GM21825 (cell line): ENCODE measurements around the gene SLC25A24.
"Not testable (repeated sequence)": the region's sequence is repeated elsewhere in the genome, so short reads cannot be mapped to it uniquely, and the experiment has no call there.

Experiments
- ATAC-seq: cut with Tn5 transposase; IDR thresholded peaks from one replicate; pipeline ENCODE4 v1.9.1; 2021; ENCODE audit warnings: mild to moderate bottlenecking, moderate library complexity; ENCODE audit not compliant: unreplicated experiment

The SLC25A24 gene

DNA sequence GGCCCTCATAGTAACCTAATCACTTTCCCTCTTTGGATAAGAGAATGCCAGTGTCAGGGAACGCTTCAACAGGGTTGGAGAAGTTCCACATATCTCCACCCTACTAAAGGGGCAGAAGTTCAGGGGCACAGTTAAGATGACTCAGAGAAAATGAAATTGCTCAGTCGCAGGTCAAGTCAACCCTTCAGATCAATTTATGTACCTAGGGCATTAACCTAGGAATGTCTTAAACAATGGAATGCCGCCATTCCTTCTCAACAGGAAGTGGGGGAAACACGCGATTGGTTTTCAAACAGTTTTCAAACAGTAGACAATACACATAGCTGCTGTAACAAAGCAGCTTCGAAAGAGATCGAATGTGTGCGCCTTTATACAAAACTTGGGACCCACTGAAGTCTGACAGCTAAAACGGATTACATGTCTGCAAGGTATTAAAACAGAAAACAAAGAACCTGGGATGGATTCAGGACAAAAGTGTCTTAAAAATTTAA is 897 bp downstream of the SLC25A24 start:
- no peak for ATAC-seq

DNA sequence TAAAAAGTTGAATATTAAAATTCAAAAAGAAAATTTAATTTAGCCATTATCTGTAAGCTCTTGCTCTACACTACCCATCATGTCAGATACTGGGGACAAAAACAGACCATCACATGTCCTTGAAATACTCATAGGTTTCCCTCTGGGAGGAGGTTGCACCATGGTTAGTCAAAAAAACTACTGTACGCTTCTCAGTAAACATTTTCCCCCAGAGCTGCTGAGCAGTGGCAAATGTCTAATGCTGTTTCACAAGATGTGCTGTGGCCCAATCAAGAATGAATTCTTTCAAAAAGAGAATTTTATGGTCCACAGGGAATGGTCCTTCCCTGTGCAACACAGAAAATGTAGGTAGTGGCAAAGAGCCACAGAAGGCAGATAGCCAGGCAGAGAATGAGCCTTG is 6.1 kb downstream of the SLC25A24 start:
- ATAC-seq: no peak

DNA sequence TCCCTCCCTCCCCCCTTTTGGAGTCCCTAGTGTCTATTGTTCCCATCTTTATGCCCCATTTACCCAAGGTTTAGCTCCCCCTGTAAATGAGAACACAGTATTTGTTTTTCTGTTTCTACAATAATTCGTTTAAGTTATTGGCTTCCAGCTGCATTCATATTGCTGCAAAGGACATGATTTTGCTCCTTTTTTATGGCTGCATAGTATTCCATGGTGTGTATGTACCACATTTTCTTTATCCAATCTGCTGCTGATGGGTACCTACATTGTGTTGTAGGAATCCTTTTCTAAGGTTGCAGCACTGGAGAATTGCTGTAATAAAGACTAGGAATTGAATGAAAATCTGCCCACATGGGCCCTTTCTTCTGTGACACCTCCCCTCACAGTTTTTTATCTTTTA is 6.8 kb downstream of the SLC25A24 start:
- ATAC-seq: no peak

DNA sequence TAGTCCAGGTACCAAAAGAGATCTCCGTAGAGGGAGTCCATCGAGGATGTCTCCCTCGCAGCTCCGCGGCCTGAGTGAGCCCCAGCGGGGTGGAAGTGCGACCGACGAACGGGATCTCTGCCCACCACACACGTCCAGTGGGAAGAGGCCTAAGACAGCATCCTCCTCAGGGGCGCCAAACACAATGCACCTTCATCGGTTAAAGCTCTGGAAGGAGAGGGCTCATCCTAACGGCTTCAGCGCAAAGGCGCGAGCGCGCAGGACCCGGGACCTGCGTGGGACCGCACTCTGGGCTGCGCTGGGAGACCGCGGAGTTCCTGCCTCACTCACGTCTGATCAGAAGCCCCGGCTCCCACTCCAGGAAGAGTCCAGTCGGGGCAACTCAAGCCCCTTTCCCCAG is 7.6 kb downstream of the SLC25A24 start:
- no peak for ATAC-seq

DNA sequence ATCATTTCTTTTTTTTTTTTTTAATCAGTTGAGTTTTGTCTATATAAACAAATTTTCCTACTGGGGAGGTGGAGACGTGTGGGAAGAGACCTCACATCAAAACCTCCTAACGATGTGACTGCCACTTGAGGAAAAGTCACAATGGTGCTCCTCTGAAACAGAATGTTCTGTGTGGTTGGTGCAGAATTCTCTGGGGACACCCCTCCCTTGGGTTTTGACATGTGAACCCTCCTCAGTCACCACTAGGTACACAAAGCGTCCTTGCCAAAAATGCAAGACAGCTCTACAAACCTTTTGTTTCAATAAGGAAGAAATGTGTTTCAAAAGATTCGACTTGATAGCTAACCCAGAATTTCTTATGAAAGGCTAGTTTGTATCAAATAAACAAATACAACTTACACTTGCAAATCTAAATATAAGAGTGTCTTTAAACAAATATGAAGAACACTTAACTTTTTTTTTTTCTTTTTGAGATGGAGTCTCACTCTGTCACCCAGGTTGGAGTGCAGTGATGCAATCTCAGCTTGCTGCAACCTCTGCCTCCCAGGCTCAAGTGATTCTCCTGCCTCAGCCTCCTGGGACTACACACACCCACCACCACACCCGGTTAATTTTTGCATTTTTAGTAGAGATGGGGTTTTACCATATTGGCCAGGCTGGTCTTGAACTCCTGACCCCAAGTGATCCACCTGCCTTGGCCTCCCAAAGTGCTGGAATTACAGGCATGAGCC is 9.3 kb downstream of the SLC25A24 start:
- no peak for ATAC-seq

DNA sequence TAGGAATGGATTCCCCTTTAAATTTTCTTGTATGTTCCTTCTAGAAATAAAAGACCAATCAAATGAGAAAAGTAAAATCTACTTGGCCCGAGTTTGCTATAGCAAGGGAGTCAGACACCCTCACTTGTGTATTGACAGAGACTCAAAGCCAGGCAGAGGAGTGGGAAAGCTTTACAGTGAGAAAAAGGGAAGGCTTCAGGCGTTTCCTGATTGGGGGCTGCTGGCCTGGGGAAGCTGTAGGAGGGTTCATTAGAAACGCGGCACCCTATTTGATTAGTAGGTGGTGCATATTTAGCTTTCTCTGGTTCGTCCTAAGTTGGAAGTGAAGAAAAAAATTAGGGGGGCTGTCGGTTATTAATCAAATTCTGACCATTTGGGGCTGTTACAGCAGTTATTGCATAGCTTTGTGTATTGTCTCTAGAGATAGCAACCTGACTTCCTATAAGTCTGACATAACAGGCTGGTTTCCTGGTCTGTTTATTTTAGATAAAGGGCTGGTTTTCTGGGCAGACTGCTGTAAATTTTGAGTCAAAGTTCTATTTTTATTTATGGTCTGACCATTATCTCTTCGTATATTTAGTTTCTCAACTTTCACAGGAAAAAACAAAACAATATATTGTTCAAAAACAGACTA is 10.0 kb downstream of the SLC25A24 start:
- no peak for ATAC-seq

DNA sequence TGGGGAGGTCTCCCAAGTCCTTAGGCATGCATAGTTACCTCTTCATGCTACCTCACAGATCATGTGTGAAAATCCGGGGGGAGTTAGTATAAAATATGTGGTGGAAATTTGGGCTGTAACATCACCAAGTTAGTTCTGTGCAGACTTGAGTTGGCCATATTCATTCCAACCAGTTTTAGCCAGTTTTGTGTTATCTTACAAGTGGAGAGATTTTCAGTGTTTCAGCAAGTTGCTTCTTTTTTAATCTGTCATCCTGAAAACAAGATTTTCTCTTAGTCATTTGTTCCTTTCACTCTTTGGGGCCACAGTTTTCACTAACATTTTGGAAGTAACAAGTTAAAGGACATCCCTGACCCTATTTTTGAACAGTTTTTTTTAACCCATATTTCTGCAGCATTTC is 11.3 kb downstream of the SLC25A24 start:
- ATAC-seq: no peak

DNA sequence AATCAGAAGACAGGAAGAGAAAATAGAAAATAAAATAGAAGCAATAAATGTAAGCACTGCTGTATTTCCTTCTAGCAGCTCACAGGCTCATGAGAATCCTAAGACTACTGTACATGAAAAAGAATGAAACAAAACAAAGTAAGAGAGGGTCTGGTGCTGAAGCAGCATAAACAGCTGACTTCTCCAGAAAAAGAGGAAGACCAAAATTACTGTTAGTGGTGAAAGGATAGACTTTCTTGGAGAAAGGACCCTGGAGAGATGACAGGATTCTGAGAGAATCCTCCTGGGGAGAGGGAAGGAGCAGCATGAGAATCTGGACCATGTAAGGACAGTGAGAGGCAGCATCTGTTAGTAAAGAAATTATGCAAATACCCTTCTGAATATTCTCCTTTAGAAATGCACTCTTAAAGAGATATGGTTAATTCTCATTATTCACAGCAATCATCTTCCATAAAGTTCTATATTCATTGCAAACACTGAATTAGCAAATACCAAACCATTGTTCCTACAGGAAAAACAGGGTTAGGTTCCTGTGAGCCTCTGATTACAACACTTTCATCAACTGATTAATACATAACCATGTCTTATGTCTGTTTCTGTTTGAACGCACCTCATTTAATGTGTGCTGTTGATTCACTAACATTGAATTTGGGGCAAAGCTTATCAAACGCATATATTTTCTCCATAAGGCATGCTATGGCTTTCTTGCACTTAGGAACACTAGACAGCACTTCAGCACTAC is 17.0 kb downstream of the SLC25A24 start:
- ATAC-seq: no peak

DNA sequence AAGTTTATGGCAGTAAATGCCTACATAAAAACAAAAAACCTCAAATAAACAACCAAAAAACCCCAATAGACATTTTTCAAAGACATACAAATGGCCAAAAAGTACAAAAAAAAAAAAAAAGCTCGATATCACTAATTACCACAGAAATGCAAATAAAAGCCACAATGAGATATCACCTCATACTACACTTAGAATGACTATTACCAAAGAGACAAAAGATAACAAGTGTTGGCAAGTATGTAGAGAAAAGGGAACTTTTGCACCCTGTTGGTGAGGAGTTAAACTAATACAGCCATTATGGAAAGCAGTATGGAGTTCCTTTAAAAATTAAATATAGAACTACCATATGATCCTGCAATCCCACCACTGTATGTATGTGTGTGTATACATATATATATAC is 21.1 kb downstream of the SLC25A24 start:
- no peak for ATAC-seq

DNA sequence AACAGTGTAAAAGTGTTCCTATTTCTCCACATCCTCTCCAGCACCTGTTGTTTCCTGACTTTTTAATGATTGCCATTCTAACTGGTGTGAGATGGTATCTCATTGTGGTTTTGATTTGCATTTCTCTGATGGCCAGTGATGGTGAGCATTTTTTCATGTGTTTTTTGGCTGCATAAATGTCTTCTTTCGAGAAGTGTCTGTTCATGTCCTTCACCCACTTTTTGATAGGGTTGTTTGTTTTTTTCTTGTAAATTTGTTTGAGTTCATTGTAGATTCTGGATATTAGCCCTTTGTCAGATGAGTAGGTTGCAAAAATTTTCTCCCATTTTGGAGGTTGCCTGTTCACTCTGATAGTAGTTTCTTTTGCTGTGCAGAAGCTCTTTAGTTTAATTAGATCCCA is 37.7 kb downstream of the SLC25A24 start:
- ATAC-seq: not testable (repeated sequence)

DNA sequence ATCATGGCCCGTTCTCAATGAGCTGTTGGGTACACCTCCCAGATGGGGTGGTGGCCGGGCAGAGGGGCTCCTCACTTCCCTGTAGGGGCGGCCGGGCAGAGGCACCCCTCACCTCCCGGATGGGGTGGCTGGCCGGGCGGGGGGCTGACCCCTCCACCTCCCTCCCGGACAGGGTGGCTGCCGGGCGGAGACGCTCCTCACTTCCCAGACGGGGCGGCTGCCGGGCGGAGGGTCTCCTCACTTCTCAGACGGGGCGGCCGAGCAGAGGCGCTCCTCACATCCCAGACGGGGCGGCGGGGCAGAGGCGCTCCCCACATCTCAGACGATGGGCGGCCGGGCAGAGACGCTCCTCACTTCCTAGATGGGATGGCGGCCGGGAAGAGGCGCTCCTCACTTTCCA is 40.2 kb downstream of the SLC25A24 start:
- ATAC-seq: not testable (repeated sequence)

DNA sequence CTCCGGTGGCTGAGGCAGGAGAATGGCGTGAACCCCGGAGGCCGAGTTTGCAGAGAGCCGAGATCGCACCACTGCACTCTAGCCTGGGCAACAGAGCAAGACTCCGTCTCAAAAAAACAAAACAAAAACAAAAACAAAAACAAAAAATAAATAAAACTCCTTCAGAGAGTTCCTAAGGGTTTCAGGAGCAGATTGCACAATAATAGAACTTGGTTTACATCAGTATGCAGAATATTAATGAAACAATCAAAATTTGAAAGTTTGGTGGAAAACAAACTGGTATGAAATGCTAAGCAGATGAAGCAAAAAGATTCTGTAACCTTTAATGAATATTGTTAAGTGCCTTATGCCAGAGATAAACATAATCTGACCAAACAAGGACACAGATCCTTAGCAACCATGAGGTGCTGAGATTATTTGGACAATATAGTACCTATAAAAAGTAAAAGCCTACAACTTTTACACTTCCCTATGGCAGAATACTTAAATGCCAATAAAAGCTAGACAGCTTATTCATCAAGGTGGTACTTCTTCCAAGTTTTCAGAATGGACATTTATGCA is 41.2 kb downstream of the SLC25A24 start:
- ATAC-seq: no peak

DNA sequence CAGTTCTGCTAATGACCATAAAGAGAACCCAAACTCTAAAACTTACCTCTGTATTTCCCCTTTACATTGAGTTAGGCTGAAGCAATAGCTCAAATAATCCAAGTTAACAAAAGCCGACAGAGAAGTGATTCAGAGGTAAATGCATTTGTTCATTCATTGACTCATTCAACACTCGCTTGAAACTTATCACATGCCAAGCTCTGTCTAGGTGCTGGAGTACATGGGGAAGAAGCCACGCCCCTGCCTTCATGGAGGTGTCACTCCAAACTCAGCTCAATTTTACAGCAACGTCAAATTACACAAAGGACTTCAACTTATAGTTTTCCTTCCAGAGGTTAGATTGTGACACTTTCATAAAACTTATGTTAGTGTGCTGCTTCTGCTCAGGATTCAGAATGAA is 45.8 kb downstream of the SLC25A24 start:
- ATAC-seq: no peak

DNA sequence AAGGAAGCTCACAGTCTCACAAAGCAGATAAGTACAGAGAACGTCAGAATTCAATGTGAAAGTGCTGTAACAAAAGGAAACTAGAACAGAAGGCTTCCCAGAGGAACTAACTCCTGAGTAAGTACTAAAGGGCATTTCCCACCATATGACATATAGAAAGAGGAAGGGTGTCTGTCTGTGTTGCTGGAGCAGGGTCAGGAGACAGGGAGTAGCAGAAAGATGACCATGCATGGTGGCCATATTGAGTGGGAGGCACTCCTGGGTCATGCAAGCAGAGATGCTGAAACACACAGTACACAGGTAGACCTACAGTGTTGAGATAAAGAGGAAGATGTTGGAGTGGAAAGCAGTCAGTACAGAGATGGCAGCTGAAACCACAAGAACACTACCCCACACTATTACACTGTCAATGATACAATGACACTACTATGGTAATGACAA is 47.3 kb downstream of the SLC25A24 start:
- ATAC-seq: no peak

DNA sequence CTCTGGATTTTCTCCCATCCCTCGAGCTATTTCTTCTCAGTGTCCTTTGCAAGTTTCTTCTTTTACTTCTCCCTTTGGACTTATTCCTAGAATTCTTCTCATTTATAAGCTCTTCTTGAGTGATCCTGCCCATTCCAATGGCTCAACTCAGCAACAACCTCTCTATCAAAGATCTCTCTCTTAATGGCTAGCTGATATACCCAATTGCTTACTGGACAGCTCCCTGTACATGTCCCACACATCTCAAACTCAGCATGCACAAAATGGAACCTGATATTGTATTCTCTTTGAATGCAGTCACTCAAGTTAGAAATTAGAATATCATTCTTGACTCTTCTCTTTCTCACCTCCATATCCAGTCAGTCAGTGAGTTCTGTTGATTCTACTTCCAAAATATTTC is 48.6 kb downstream of the SLC25A24 start:
- ATAC-seq: no peak

DNA sequence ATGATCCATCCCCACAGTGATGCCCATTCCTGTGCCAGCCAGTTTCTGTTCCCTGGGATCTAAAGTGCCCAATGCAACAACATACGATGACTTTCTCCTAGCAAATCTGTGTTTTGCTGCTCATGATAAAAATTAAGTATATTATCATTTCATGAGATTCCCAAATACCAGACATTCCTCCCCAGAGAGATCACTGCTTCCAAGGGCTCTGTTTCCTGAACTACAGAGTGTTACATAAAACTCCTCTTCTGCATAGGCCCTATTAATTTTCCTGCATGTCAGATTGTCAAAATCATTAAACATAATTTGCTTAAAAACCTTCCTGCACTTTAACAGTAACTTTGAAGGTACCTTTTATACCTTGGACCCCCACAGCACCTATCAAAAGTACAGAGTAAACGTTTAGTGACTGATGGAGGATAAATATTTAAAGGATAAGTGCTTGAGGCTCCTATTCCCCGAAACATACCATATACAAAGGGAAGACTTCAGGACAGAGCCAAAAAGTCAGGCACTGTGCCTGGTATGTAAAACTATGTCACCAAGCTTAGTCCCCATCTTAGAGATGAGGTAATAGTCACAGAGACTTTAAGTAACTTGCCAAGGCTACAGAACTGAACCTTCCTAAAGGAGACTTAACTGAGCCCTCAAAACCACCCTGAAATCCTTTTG is 50.2 kb downstream of the SLC25A24 start:
- ATAC-seq: no peak

DNA sequence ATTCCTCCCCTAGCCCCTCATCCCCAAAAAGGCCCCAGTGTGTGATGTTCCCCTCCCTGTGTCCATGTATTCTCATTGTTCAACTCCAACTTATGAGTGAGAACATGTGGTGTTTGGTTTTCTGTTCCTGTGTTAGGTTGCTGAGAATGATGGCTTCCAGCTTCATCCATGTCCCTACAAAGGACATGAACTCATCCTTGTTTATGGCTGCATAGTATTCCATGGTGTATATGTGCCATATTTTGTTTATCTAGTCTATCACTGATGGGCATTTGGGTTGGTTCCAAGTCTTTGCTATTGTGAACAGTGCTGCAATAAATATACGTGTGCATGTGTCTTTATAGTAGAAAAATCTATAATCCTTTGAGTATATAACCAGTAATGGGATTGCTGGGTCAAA is 55.6 kb downstream of the SLC25A24 start:
- not testable (repeated sequence) for ATAC-seq

DNA sequence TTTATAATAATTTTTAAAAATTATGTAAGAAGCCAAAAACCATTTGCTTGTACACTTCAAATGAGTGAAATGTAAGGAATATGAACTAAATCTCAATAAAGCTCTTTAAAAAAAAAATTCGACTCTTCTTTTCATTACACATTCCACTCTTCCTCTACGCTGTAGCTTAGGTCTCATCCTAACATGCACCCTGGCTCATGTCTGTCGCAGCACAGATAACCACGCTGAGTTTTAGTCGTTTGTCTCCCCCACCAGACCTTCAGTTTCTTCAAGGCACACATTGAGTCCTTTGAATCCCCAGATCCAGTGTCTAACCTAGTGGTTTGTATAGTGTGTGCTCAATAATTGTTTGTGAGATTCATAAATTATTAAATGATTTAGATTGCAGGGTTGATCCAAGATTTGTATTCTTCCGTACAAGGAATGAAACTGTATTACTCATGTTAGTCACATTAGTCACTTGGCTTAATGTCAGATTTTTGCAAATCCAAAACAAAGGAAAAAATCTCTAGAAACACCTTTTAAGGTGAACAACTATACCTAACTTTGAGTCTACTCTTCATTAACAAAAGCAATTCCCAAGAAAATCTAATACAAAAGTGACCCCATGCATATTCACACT is 57.3 kb downstream of the SLC25A24 start:
- ATAC-seq: no peak

DNA sequence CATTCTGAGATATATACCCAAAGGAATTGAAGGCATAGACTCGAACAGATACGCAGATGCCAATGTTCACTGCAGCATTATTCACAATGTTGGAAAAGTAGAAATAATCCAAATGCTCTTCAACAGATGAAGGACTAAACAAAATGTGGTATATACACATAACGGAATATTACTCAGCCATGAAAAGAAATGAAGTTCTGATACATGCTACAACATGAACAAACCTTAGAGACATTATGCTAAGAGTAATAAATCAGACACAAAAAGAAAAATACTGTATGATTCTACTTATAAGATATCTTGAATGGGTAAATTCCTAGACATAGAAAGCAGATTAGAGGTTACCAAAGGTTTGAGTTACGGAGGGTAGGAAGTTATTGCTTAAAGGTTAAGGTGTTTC is 57.9 kb downstream of the SLC25A24 start:
- no peak for ATAC-seq

DNA sequence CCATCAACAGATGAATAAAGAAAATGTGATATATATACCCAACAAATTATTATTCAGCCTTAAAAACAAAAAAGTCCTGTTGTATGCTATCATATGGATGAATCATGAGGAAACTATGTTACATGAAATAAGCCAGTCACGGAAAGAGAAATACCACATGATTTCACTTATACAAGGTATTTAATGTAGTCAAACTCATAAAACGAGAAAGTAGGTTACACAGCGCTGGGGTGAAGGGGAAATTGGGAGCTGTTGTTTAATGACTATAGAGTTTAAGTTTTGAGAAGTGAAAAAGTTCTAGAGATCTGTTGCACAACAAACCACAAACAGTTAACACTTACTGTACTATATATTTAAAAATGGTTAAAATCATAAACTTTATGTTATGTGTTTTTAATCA is 58.5 kb downstream of the SLC25A24 start:
- ATAC-seq: no peak

DNA sequence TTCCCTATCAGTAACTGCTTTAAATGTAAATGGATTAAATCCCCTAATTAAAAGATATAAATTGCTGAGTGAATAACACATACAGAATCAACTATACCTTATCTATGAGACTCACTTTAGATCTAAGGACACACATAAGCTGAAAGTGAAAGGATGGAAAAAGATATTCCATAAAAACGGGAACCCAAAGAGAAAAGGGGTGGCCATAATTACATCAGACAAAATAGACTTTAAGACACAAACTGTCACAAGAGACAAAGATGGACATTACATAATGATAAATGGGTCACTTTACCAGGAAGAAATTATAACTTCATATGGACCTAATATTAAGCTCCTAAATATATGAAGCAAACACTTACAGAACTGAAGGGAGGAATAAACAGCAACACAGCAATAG is 59.2 kb downstream of the SLC25A24 start:
- ATAC-seq: no peak
